HFFc6 (cell line): ENCODE data around the gene NUDT1. TPM values are rescaled to one million over a fixed set of nuclear protein-coding genes. Genes with fewer than 3 reads are reported as not detected.

Source experiments
- DNase-seq: peaks from one replicate; pipeline ENCODE4 v3.0.0-alpha.2; 2018
- H3K27ac Mint-ChIP-seq: 2 replicates; pipeline ENCODE4 v1.8.0; 2020; ENCODE audit warnings: mild to moderate bottlenecking, mixed read lengths
- H3K27me3 Mint-ChIP-seq: 2 replicates; pipeline ENCODE4 v1.8.0; 2021; ENCODE audit warnings: mild to moderate bottlenecking, moderate library complexity, mixed read lengths; ENCODE audit not compliant: insufficient read depth
- H3K36me3 Mint-ChIP-seq: 2 replicates; pipeline ENCODE4 v1.8.0; 2021; ENCODE audit warnings: low read depth, mixed read lengths
- H3K4me1 Mint-ChIP-seq: 2 replicates; pipeline ENCODE4 v1.8.0; 2020; ENCODE audit warnings: low read depth, mixed read lengths
- H3K4me3 Mint-ChIP-seq: 2 replicates; pipeline ENCODE4 v1.8.0; 2020; ENCODE audit warnings: mild to moderate bottlenecking, moderate library complexity, mixed read lengths
- H3K9me3 Mint-ChIP-seq: 2 replicates; pipeline ENCODE4 v1.8.0; 2020; ENCODE audit warnings: mild to moderate bottlenecking, mixed read lengths
- CTCF ChIP-seq: fragments of 200-600 bp; sonication (generic); IDR thresholded peaks from 2 replicates; pipeline ENCODE4 v1.5.0; 2021; ENCODE audit warnings: antibody characterized with exemption, mild to moderate bottlenecking
- total RNA-seq, 6 experiments: library from RNA; stranded (reverse); fragmentation: NEBNext Ultra II Directional; extraction: Animal tissue kit (Norgen Biotek cat#: 25700); gene quantifications; 2 replicates in 1 of 6; 3 replicates in 5 of 6; pipeline ENCODE4 v1.2.3, GENCODE V29; 2021

NUDT1 gene
- total RNA-seq, 6 experiments from 2014 or later = 35.6 to 57.6 (median 45.9) TPM

GRCh38 chr7:2209146-2209960 lies 32.7 kb upstream of the NUDT1 start:
- peak; percentile 41 for DNase-seq
- peaks cover 12% of the 10 kb centered on the region for H3K36me3 Mint-ChIP-seq

GRCh38 chr7:2209961-2210323 lies 32.1 kb upstream of the NUDT1 start:
- TF ChIP-seq CTCF = no peak
- Mint-ChIP-seq H3K27me3 (no peaks in the 10 kb centered on the region), H3K9me3 (no peaks in the 10 kb centered on the region), H3K4me3 (no peak overlapping the region), H3K27ac (0 out of 2 replicates have a peak overlapping the region, but pooled peaks have one; percentile 24), H3K36me3 (peaks cover 12% of the 10 kb centered on the region), H3K4me1 (peaks cover 8% of the 10 kb centered on the region)
- DNase-seq = no peak

More at GRCh38 chr7:2209146-2209960, 32.7 kb upstream of the NUDT1 start:
- Mint-ChIP-seq H3K27me3 (no peaks in the 10 kb centered on the region), H3K9me3 (no peaks in the 10 kb centered on the region), H3K4me3 (no peak overlapping the region), H3K4me1 (peaks cover 14% of the 10 kb centered on the region), H3K27ac (peak overlapping the region; percentile 24; the same call in 1 of the 2 replicates)
- TF ChIP-seq CTCF = peak; percentile 89

- no peak for TF ChIP-seq CTCF
- peaks cover 17% of the 10 kb centered on the region for H3K36me3 Mint-ChIP-seq
- no peak overlapping the region for H3K4me3 Mint-ChIP-seq
- no peak for DNase-seq
- peaks cover under 1% of the 10 kb centered on the region; the same call in 1 of the 2 replicates for H3K4me1 Mint-ChIP-seq
- H3K9me3 Mint-ChIP-seq = no peaks in the 10 kb centered on the region
- no peaks in the 10 kb centered on the region; the same call in 1 of the 2 replicates for H3K27me3 Mint-ChIP-seq
- no peak overlapping the region for H3K27ac Mint-ChIP-seq
Observed at GRCh38 chr7:2210551-2211258, 31.3 kb upstream of the NUDT1 start.

GRCh38 chr7:2211259-2211880 lies 30.7 kb upstream of the NUDT1 start:
- H3K9me3 Mint-ChIP-seq = no peaks in the 10 kb centered on the region
- TF ChIP-seq CTCF = no peak
- no peak overlapping the region for H3K27ac Mint-ChIP-seq
- H3K36me3 Mint-ChIP-seq = peaks cover 22% of the 10 kb centered on the region
- no peak for DNase-seq
- no peak overlapping the region for H3K4me3 Mint-ChIP-seq
- no peaks in the 10 kb centered on the region for H3K4me1 Mint-ChIP-seq
- H3K27me3 Mint-ChIP-seq = peaks cover 2% of the 10 kb centered on the region

- H3K4me1 Mint-ChIP-seq = no peaks in the 10 kb centered on the region
- no peak overlapping the region for H3K27ac Mint-ChIP-seq
- H3K4me3 Mint-ChIP-seq = no peak overlapping the region
- H3K9me3 Mint-ChIP-seq = no peaks in the 10 kb centered on the region
- peaks cover 23% of the 10 kb centered on the region for H3K36me3 Mint-ChIP-seq
- DNase-seq = no peak
- TF ChIP-seq CTCF = no peak
- peaks cover 2% of the 10 kb centered on the region for H3K27me3 Mint-ChIP-seq
Observed at GRCh38 chr7:2211926-2212325, 30.1 kb upstream of the NUDT1 start.
